KMS-11 (cell line): Measurements from ENCODE around the gene NPAS2.

Experiments used
- H2AFZ ChIP-seq: fragments of 200-600 bp; sonication (generic); 2 replicates; pipeline ENCODE4 v1.6.1; 2016; ENCODE audit warnings: antibody characterized with exemption, mixed run types, low read depth
- H3K27ac ChIP-seq: fragments of 200-600 bp; sonication (generic); 2 replicates; pipeline ENCODE4 v1.6.1; 2016; ENCODE audit warnings: mild to moderate bottlenecking, mixed run types
- H3K27me3 ChIP-seq: fragments of 200-600 bp; sonication (generic); 2 replicates; pipeline ENCODE4 v1.6.1; 2017; ENCODE audit warnings: mild to moderate bottlenecking, low read depth, mixed run types, moderate library complexity; ENCODE audit not compliant: insufficient read depth
- H3K36me3 ChIP-seq: fragments of 200-600 bp; sonication (generic); 2 replicates; pipeline ENCODE4 v1.6.1; 2017; ENCODE audit warnings: mild to moderate bottlenecking, mixed run types; ENCODE audit not compliant: insufficient read depth
- H3K4me1 ChIP-seq: fragments of 200-600 bp; sonication (generic); 2 replicates; pipeline ENCODE4 v1.6.1; 2016; ENCODE audit warnings: mild to moderate bottlenecking, low read depth, mixed run types; ENCODE audit not compliant: poor library complexity, severe bottlenecking
- H3K4me2 ChIP-seq: fragments of 200-600 bp; sonication (generic); 2 replicates; pipeline ENCODE4 v1.7.0; 2016; ENCODE audit warnings: mild to moderate bottlenecking, mixed run types
- H3K4me3 ChIP-seq: fragments of 200-600 bp; sonication (generic); IDR thresholded peaks from 2 replicates; pipeline ENCODE4 v1.6.1; 2017; ENCODE audit warnings: low read depth, low read length, mixed read lengths; ENCODE audit not compliant: insufficient read depth
- H3K79me2 ChIP-seq: fragments of 200-600 bp; sonication (generic); 2 replicates; pipeline ENCODE4 v1.6.1; 2016; ENCODE audit warnings: low read depth, mixed run types; ENCODE audit not compliant: insufficient read depth
- H3K9ac ChIP-seq: fragments of 200-600 bp; sonication (generic); 2 replicates; pipeline ENCODE4 v1.6.1; 2016; ENCODE audit warnings: mild to moderate bottlenecking, mixed run types
- H4K20me1 ChIP-seq: fragments of 200-600 bp; sonication (generic); 2 replicates; pipeline ENCODE4 v1.6.1; 2016; ENCODE audit warnings: mild to moderate bottlenecking, mixed run types; ENCODE audit not compliant: insufficient read depth
- TF ChIP-seq, protein P1 (sequence below): fragments of 200-600 bp; sonication (generic); conservative IDR thresholded peaks from 2 replicates; pipeline ENCODE4 v1.6.1; 2017; ENCODE audit warnings: low read depth, mild to moderate bottlenecking, antibody characterized with exemption, low read length, moderate library complexity, mixed read lengths

The NPAS2 gene

GRCh38 chr2:100781523-100782379 lies 38.2 kb upstream of the NPAS2 start:
- TF ChIP-seq, protein P1, sequence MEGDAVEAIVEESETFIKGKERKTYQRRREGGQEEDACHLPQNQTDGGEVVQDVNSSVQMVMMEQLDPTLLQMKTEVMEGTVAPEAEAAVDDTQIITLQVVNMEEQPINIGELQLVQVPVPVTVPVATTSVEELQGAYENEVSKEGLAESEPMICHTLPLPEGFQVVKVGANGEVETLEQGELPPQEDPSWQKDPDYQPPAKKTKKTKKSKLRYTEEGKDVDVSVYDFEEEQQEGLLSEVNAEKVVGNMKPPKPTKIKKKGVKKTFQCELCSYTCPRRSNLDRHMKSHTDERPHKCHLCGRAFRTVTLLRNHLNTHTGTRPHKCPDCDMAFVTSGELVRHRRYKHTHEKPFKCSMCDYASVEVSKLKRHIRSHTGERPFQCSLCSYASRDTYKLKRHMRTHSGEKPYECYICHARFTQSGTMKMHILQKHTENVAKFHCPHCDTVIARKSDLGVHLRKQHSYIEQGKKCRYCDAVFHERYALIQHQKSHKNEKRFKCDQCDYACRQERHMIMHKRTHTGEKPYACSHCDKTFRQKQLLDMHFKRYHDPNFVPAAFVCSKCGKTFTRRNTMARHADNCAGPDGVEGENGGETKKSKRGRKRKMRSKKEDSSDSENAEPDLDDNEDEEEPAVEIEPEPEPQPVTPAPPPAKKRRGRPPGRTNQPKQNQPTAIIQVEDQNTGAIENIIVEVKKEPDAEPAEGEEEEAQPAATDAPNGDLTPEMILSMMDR, result no peak
- Histone ChIP-seq H2AFZ (no peak overlapping the region), H3K4me2 (no peak overlapping the region), H3K9ac (no peak overlapping the region), H3K36me3 (no peaks in the 10 kb centered on the region), H4K20me1 (no peaks in the 10 kb centered on the region), H3K4me1 (no peaks in the 10 kb centered on the region), H3K27me3 (no peaks in the 10 kb centered on the region), H3K4me3 (no peak overlapping the region), H3K79me2 (no peaks in the 10 kb centered on the region), H3K27ac (no peak overlapping the region)

DNA sequence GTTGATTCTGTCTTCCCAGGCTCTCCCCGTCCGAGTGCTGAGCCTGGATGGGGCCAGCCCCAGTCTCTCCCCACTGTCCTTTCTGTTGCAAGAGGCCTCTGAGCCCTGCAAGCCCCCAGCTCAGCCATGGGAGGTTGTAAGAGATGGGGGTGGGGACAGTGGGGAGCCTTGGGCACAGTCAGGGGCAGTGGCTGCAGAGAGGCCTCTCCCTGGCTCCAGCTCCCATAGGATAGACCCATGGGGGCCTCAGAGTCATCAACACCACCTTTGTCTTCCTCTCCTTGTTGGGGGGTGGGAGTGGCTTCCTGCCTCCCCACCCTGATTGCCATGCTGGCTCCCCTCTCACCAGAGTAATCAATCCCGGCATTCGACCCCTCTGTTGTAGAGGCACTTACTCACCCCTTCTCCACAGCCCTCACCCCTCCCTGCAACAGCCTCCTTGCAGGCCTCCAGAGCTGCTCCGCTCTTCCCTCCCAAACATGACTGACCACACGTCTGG lies 37.5 kb upstream of the NPAS2 start:
- Histone ChIP-seq H3K9ac (no peak overlapping the region), H3K36me3 (no peaks in the 10 kb centered on the region), H3K27me3 (no peaks in the 10 kb centered on the region), H3K4me1 (no peaks in the 10 kb centered on the region), H2AFZ (no peak overlapping the region), H3K79me2 (no peaks in the 10 kb centered on the region), H4K20me1 (no peaks in the 10 kb centered on the region), H3K4me2 (no peak overlapping the region), H3K4me3 (no peak overlapping the region), H3K27ac (no peak overlapping the region)
- TF ChIP-seq, protein P1, result no peak

- no peaks in the 10 kb centered on the region for H3K79me2 ChIP-seq
- H3K4me3 ChIP-seq, result no peak overlapping the region
- no peaks in the 10 kb centered on the region for H3K27me3 ChIP-seq
- H3K36me3 ChIP-seq, result no peaks in the 10 kb centered on the region
- no peaks in the 10 kb centered on the region for H3K4me1 ChIP-seq
- H2AFZ ChIP-seq, result no peak overlapping the region
- H3K9ac ChIP-seq, result no peak overlapping the region
- H4K20me1 ChIP-seq, result no peaks in the 10 kb centered on the region
- no peak overlapping the region for H3K4me2 ChIP-seq
- TF ChIP-seq, protein P1, result no peak
- H3K27ac ChIP-seq, result no peak overlapping the region
Measured at GRCh38 chr2:100783987-100784386, 36.0 kb upstream of the NPAS2 start.

DNA sequence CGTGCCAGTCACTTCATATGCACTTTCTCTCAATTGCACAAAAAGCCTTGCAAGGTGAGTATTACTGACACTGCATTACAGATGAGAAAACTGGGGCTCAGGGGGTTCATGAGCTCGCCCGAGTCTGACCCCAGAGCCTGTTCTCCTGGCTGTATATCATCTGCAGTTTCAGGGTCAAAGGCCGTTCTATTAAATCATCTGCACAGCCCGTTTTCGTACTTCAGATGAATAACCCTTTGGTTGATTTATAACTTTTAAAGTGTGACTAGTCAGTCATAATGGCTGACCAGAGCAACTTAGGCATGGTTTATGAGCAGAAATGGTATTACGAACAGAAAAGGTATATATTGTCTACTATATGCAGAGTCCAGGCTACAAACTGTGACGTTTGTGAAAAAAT lies 35.3 kb upstream of the NPAS2 start:
- Histone ChIP-seq H3K27ac (no peak overlapping the region), H3K4me1 (no peaks in the 10 kb centered on the region), H3K4me2 (no peak overlapping the region), H2AFZ (no peak overlapping the region), H3K27me3 (no peaks in the 10 kb centered on the region), H3K79me2 (no peaks in the 10 kb centered on the region), H3K36me3 (no peaks in the 10 kb centered on the region), H4K20me1 (no peaks in the 10 kb centered on the region), H3K9ac (no peak overlapping the region), H3K4me3 (no peak overlapping the region)
- TF ChIP-seq, protein P1, result no peak
